DND-41 (cell line): ENCODE results near the gene ACTL10.
"Not testable (repeated sequence)": the region's sequence is repeated elsewhere in the genome, so short reads cannot be mapped to it uniquely, and the experiment has no call there.

Experiments used
- ATAC-seq: fragments of 200-7000 bp; cut with Tn5 transposase; 3 replicates; pipeline ENCODE4 v1.9.1; 2021; ENCODE audit warnings: low read depth; ENCODE audit not compliant: insufficient read depth
- DNase-seq: peaks from one replicate; pipeline ENCODE4 v3.0.0-alpha.2; 2020
- H2AFZ ChIP-seq: 2 replicates; pipeline ENCODE4 v1.6.0; 2012; ENCODE audit warnings: low read depth, low read length
- H3K27ac ChIP-seq: 2 replicates; pipeline ENCODE4 v1.5.1; 2012; ENCODE audit warnings: low read length, inconsistent platforms
- H3K27me3 ChIP-seq: fragments of 200-600 bp; sonication (generic); 2 replicates; pipeline ENCODE4 v1.6.0; 2012; ENCODE audit warnings: low read length, mild to moderate bottlenecking, inconsistent platforms; ENCODE audit not compliant: insufficient read depth, poor library complexity
- H3K36me3 ChIP-seq: 2 replicates; pipeline ENCODE4 v1.5.1; 2012; ENCODE audit warnings: low read length, inconsistent platforms; ENCODE audit not compliant: insufficient read depth
- H3K4me1 ChIP-seq: 2 replicates; pipeline ENCODE4 v1.5.1; 2012; ENCODE audit warnings: mild to moderate bottlenecking, low read length; ENCODE audit not compliant: insufficient read depth
- H3K4me2 ChIP-seq: 2 replicates; pipeline ENCODE4 v1.6.0; 2012; ENCODE audit warnings: mild to moderate bottlenecking, moderate library complexity, low read length, inconsistent platforms; ENCODE audit not compliant: insufficient read depth
- H3K4me3 ChIP-seq, 2 experiments: fragments of 200-600 bp in 1 of 2; shearing (Covaris generic) in 1 of 2; 2 replicates each; pipeline ENCODE4 v1.5.1; 2012 to 2016; ENCODE audit warnings: inconsistent platforms in 2 of 2, low read length in 2 of 2, mild to moderate bottlenecking in 2 of 2, low read depth in 1 of 2, moderate library complexity in 1 of 2
- H3K79me2 ChIP-seq: 2 replicates; pipeline ENCODE4 v1.6.0; 2012; ENCODE audit warnings: low read length, inconsistent platforms; ENCODE audit not compliant: insufficient read depth
- H3K9ac ChIP-seq: 2 replicates; pipeline ENCODE4 v1.6.0; 2012; ENCODE audit warnings: low read depth, mild to moderate bottlenecking, inconsistent platforms, low read length, moderate library complexity
- H3K9me3 ChIP-seq: 2 replicates; pipeline ENCODE4 v1.5.1; 2012; ENCODE audit warnings: low read length, moderate library complexity, mild to moderate bottlenecking, inconsistent platforms; ENCODE audit not compliant: insufficient read depth, severe bottlenecking
- H4K20me1 ChIP-seq: 2 replicates; pipeline ENCODE4 v1.6.0; 2012; ENCODE audit warnings: low read length; ENCODE audit not compliant: insufficient read depth
- EZH2 ChIP-seq: IDR thresholded peaks from 3 replicates; pipeline ENCODE4 v1.6.1; 2012; ENCODE audit warnings: borderline replicate concordance, low read depth, mild to moderate bottlenecking, moderate library complexity, low read length, inconsistent platforms; ENCODE audit not compliant: severe bottlenecking
- TF ChIP-seq, protein P1 (sequence below): IDR thresholded peaks from 2 replicates; pipeline ENCODE4 v1.5.1; 2012; ENCODE audit warnings: borderline replicate concordance, low read length, moderate library complexity, mild to moderate bottlenecking; ENCODE audit not compliant: poor library complexity, severe bottlenecking; ENCODE audit errors: extremely low read depth

The ACTL10 gene

GRCh38 chr20:33645072-33645358, 21.7 kb upstream of the ACTL10 start:
- Histone ChIP-seq H3K9ac (no peak overlapping the region), H3K4me3 (no peak overlapping the region), H3K79me2 (no peaks in the 10 kb centered on the region), H4K20me1 (peaks cover 8% of the 10 kb centered on the region; the same call in 1 of the 2 replicates), H3K36me3 (peaks cover 55% of the 10 kb centered on the region), H3K27me3 (no peaks in the 10 kb centered on the region), H3K4me1 (no peaks in the 10 kb centered on the region), H3K9me3 (no peaks in the 10 kb centered on the region), H3K27ac (no peak overlapping the region), H3K4me2 (no peak overlapping the region), H2AFZ (no peak overlapping the region)
- DNase-seq, result no peak
- TF ChIP-seq, protein P1, sequence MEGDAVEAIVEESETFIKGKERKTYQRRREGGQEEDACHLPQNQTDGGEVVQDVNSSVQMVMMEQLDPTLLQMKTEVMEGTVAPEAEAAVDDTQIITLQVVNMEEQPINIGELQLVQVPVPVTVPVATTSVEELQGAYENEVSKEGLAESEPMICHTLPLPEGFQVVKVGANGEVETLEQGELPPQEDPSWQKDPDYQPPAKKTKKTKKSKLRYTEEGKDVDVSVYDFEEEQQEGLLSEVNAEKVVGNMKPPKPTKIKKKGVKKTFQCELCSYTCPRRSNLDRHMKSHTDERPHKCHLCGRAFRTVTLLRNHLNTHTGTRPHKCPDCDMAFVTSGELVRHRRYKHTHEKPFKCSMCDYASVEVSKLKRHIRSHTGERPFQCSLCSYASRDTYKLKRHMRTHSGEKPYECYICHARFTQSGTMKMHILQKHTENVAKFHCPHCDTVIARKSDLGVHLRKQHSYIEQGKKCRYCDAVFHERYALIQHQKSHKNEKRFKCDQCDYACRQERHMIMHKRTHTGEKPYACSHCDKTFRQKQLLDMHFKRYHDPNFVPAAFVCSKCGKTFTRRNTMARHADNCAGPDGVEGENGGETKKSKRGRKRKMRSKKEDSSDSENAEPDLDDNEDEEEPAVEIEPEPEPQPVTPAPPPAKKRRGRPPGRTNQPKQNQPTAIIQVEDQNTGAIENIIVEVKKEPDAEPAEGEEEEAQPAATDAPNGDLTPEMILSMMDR, result no peak
- no peak for TF ChIP-seq EZH2
- no peak for ATAC-seq

DNA sequence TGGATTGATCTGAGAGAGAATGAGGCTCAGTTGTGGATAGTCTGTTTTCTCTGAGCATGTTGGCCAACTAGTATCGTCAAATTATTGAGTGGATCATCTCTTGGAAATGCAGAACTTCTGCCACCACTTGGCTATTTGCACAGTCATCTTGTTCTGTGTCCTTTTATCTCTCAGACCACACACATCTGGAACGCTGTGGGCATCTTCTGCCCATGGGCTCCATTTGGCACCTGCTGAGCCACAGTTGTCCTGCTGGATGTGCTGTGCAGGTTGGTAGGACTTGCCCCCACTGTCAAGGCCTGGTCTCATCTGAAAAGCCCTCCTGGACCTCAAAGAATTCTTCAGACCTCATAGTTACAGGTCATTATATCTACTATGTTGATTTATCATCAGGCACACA, 21.3 kb upstream of the ACTL10 start:
- H3K4me3 ChIP-seq, result no peak overlapping the region
- DNase-seq, result no peak
- no peak for TF ChIP-seq EZH2
- TF ChIP-seq, protein P1, result no peak
- peaks cover 52% of the 10 kb centered on the region for H3K36me3 ChIP-seq
- H3K9me3 ChIP-seq, result no peaks in the 10 kb centered on the region
- no peaks in the 10 kb centered on the region for H3K27me3 ChIP-seq
- H3K4me2 ChIP-seq, result no peak overlapping the region
- H3K4me1 ChIP-seq, result no peaks in the 10 kb centered on the region
- H3K9ac ChIP-seq, result no peak overlapping the region
- ATAC-seq, result no peak
- H4K20me1 ChIP-seq, result peaks cover 9% of the 10 kb centered on the region; the same call in 1 of the 2 replicates
- no peak overlapping the region for H3K27ac ChIP-seq
- H2AFZ ChIP-seq, result no peak overlapping the region
- no peaks in the 10 kb centered on the region for H3K79me2 ChIP-seq

GRCh38 chr20:33646191-33646590, 20.6 kb upstream of the ACTL10 start:
- TF ChIP-seq EZH2, result no peak
- TF ChIP-seq, protein P1, result no peak
- H3K9me3 ChIP-seq, result no peaks in the 10 kb centered on the region
- no peak overlapping the region for H3K4me2 ChIP-seq
- no peaks in the 10 kb centered on the region for H3K4me1 ChIP-seq
- ATAC-seq, result no peak
- H3K9ac ChIP-seq, result no peak overlapping the region
- no peak overlapping the region for H3K4me3 ChIP-seq
- H3K27me3 ChIP-seq, result no peaks in the 10 kb centered on the region
- peaks cover 45% of the 10 kb centered on the region for H3K36me3 ChIP-seq
- H2AFZ ChIP-seq, result no peak overlapping the region
- H3K27ac ChIP-seq, result no peak overlapping the region
- peaks cover 9% of the 10 kb centered on the region; the same call in 1 of the 2 replicates for H4K20me1 ChIP-seq
- no peaks in the 10 kb centered on the region for H3K79me2 ChIP-seq
- DNase-seq, result no peak

DNA sequence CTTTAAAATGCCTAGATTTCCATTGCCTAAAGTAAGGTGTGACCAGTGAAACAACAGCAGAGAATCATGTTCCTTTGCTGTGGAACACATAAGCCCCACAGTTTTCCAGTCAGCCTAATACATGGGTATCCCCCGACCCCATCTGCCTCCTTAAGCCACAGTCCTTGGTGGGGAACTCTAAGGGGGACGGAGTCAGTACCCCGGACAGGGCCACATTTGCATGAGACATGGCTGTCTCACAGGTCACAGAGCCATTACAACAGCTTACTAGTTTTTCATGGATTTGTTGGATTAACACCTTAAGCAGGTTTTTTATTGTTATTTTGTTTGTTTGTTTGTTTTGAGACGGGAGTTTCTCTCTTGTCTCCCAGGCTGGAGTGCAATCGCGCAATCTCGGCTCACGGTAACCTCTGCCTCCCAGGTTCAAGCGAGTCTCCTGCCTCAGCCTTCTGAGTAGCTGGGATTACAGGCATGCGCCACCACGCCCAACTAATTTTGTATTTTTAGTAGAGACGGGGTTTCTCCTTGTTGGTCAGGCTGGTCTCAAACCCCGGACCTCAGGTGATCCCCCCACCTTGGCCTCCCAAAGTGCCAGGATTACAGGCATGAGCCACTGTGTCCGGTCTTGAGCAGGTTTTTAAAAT, 19.7 kb upstream of the ACTL10 start:
- H3K4me2 ChIP-seq, H3K9me3 ChIP-seq, H2AFZ ChIP-seq, H3K27ac ChIP-seq, H3K79me2 ChIP-seq, DNase-seq, H3K4me3 ChIP-seq, H3K9ac ChIP-seq, H3K4me1 ChIP-seq, H4K20me1 ChIP-seq, H3K27me3 ChIP-seq: not testable (repeated sequence)
- peak; percentile 68 for ATAC-seq
- peaks cover 37% of the 10 kb centered on the region for H3K36me3 ChIP-seq
